HFF-Myc (cell line): ENCODE data around the gene NPIPB8.
"Not testable (repeated sequence)": the region's sequence is repeated elsewhere in the genome, so short reads cannot be mapped to it uniquely, and the experiment has no call there.

Experiments
- DNase-seq: peaks from one replicate; pipeline ENCODE4 v3.0.0-alpha.2; 2011; ENCODE audit warnings: low read depth; ENCODE audit errors: extremely low read depth
- H3K4me3 ChIP-seq: replicated peaks from 2 replicates; pipeline ENCODE4 v1.5.1; 2011; ENCODE audit warnings: low read depth, mild to moderate bottlenecking, control low read depth, low read length
- TF ChIP-seq, protein P1 (sequence below): IDR thresholded peaks from 2 replicates; pipeline ENCODE4 v1.5.1; 2012; ENCODE audit warnings: mild to moderate bottlenecking, low read depth, low read length, control low read depth; ENCODE audit errors: missing control alignments

NPIPB8 gene

DNA sequence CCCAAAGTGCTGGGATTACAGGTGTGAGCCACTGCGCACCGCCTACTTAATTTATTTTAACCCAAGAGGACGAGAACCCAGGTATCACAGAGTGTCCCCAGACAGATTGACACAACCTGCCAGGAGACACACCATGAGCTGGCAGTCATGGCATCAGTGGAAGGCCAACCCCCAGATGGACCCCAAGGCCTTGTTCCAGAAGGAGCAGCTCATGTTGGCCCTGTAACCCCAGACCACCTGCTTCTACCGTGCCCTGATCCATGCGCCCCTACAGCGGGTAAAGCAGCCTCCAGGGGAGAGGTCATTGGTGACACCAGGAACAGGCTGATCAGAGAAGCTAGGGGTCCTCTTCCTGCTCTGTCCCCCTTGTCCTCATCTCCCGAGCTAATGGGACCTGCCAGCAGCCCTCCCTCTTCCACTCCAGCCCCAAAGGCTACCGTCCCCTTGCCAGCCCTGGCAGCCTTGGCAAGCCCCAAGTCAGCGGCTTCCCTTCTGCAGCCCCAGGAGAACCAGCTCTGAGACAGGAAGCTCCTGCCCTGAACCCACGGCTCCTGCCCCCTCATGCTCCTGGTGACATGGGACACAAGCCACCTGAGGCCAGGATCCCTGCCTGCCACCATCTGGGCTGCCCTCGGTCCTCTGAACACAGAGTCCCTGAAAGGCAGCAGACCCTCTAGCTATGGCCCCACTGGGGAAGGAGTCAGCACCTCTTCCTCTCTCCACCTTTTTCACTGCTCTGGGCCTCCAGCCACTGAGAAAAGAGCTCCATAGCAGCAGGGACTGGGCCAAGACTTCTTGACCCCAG, 34.3 kb upstream of the NPIPB8 start:
- no peak overlapping the region for H3K4me3 ChIP-seq
- no peak for DNase-seq
- TF ChIP-seq, protein P1, sequence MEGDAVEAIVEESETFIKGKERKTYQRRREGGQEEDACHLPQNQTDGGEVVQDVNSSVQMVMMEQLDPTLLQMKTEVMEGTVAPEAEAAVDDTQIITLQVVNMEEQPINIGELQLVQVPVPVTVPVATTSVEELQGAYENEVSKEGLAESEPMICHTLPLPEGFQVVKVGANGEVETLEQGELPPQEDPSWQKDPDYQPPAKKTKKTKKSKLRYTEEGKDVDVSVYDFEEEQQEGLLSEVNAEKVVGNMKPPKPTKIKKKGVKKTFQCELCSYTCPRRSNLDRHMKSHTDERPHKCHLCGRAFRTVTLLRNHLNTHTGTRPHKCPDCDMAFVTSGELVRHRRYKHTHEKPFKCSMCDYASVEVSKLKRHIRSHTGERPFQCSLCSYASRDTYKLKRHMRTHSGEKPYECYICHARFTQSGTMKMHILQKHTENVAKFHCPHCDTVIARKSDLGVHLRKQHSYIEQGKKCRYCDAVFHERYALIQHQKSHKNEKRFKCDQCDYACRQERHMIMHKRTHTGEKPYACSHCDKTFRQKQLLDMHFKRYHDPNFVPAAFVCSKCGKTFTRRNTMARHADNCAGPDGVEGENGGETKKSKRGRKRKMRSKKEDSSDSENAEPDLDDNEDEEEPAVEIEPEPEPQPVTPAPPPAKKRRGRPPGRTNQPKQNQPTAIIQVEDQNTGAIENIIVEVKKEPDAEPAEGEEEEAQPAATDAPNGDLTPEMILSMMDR, result no peak

DNA sequence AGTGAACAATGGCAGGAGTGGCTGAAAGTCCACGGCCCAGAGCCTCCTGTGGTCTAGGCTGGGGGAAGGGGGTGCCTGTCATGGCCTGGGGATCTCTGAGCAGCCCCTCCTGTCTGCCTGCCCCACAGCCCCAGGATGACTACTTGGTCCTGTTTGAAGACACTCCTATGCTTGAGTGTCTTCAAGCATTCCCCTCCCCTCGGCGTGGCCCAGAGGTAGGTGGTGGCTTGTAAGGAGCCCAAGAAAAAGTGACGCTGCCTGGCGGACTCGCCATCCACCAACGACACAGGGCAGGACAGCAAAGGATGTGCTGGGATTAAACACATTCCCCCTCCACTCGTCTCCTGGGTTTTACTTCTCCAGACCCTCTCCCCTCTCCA, 33.7 kb upstream of the NPIPB8 start:
- H3K4me3 ChIP-seq, result no peak overlapping the region
- no peak for DNase-seq
- TF ChIP-seq, protein P1, result no peak

DNA sequence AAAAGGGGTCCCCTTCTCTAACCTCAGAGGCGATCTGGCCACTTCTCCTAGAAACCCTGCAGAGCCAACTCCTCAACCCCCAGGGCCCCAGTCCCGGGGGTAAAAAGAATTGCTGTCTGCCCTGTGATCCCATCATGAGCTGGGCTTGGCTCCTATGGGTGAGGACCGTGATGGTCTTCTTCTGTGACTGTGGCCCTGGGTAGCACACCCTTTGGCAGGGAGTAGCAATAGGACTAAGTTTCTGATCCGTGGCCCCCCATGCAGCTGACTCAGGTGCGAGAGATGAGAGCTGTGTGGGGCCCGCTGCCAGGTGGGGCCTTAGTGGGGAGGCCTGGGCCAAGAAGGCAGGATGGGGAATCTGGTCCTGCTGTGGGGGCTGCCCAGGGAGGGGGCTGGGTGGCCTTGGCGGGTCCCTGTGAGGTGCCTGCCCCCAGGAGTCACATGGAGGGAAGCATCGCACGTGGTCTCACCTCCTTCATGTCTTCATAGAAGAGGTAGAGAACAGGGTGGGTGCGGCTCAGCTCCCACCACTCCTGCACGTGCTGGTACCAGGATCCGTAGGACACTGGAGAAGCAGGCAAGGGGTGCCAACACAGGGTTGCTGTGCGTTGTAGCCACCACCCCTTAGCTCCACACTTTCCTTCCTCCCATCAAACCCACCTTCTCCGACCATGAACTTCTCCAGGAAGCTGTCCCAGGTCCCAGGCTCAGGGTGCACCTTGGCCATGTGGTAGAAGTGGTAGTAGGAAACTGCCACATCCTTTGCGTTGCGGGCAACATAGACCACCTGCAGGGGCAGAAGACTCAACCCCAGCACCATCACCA, 31.4 kb upstream of the NPIPB8 start:
- H3K4me3 ChIP-seq, result no peak overlapping the region
- TF ChIP-seq, protein P1, result no peak
- DNase-seq, result no peak

DNA sequence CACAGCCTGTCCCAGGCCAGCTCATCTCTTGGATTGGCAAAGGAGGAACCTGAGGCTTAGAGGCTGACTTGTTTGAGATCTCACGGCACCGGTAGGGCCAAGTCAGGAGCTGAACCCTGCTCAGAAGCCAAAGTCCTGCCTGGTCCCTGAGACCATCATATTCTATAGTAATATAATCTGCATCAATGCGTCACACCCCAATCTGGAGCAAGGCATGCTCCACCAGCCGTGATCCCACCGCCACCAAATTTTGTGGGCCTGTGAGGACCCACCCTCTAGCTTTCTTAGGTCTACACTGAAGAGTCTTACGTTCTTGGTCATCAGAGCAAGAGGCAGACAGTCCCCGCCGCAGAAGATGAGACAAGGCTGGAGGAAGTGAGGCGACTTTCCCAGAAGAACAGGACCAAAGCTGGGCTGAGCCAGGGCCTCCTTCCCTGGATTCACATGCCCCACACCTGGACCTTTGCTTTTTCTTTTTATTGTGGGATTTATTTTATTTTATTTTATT, 30.7 kb upstream of the NPIPB8 start:
- no peak overlapping the region for H3K4me3 ChIP-seq
- TF ChIP-seq, protein P1, result no peak
- no peak for DNase-seq

DNA sequence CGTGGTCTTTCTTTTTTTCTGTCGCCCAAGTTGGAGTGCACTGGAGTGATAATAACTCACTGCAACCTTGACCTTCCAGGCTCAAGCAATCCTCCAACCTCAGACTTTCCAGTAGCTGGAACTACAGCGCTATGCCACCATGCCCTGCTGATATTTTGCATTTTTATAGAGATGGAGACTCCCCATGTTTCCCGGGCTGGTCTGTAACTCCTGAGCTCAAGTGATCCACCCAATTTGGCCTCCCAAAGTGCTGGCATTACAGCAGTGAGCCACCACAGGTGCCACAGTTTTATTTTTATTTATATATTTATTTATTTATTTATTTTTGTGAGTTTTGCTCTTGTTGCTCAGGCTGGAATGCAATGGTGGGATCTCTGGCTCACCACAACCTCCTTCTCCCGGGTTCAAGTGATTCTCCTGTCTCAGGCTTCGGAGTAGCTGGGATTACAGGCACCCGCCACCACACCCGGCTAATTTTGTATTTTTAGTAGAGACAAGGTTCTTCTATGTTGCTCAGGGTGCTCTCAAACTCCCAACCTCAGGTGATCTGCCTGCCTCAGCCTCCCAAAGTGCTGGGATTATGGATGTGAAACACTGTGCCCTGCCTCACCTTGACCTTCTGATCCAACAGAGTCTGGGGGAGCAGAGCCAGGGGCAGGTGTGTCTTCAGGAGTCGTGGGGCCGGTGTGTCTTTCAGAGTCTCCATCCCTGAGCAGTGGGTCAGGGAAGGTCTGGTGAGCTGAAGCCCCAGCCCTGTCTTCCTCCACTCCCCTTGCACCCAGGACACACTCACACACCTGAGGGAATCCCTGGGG, 30.0 kb upstream of the NPIPB8 start:
- not testable (repeated sequence) for DNase-seq

DNA sequence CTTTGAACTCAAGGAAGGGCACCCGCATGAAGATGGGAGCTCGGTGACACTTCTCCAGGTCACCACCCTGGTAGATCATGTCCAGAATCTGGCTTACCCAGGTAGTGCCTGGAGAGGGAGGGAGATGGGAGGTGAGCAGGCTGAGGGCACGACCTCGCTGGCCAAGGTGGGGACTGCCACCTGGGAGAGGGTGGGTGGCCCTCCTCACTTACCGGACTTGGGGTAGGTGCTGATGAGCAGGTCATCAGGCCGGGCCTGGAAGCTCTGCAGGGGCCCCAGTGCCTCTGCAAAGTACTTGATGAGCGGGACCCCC, 29.4 kb upstream of the NPIPB8 start:
- H3K4me3 ChIP-seq, DNase-seq: not testable (repeated sequence)

More for the DNA sequence above, 30.0 kb upstream of the NPIPB8 start:
- not testable (repeated sequence) for H3K4me3 ChIP-seq

DNA sequence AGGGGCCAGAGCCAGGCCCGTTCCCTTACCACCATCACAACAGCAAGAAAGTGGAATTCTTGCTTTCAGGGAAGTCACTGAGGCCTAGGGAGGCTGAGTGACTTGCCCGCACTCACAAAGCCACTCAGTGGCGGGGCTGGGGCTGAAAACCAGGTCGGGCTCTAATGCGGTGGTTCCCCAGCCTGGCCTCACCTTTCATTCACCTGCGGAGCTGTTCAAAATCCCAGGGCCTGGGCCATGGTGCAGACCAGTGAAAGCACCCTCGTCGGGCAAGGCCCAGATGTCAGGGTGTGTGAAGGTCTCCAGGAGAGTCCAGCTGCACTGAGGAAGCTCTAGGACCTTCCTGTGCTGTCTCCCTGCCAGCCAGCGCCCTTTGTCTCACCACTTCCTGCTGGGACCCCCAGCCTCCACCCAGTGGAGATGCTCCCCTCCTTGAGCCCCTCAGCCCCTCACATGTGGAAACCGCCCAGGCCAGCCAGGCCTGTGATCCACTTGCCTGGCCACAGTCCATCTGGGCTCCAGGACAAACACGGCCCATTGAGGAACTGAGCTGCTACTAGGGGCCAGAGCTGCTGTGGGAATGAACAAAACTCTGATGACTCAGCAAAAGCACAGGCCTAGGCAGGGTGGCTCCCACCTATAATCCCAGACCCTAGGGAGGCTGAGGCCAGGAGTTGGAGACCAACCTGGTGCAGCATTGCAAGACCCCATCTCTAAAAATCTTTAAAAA, 28.8 kb upstream of the NPIPB8 start:
- not testable (repeated sequence) for H3K4me3 ChIP-seq, DNase-seq
